Measurements from ENCODE around the gene ZNF473.

DNA sequence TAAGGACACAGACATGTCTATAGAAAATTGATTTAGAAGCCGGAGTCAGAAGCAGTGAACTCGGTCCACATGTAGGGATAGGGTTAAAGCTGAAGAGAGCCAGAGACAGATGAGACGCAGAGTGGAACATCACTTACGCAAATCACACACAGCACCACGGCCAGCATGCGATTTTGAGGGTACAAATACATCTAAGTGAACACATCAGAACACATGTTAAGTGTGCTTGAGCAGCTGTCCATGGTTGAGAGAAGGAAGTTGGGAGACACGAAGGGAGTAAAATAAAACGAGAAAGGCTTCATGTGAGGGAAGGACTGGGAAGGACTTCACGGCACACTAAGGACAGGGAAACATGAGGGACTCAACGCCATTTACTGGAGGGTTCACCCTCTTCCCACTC, 39.5 kb upstream of the ZNF473 start:
- no peak for TF ChIP-seq POLR2A (IDR thresholded peaks at IDR 0.05)
- no peak for TF ChIP-seq POLR2AphosphoS5 (IDR thresholded peaks at IDR 0.05)
- TF ChIP-seq, protein P1, sequence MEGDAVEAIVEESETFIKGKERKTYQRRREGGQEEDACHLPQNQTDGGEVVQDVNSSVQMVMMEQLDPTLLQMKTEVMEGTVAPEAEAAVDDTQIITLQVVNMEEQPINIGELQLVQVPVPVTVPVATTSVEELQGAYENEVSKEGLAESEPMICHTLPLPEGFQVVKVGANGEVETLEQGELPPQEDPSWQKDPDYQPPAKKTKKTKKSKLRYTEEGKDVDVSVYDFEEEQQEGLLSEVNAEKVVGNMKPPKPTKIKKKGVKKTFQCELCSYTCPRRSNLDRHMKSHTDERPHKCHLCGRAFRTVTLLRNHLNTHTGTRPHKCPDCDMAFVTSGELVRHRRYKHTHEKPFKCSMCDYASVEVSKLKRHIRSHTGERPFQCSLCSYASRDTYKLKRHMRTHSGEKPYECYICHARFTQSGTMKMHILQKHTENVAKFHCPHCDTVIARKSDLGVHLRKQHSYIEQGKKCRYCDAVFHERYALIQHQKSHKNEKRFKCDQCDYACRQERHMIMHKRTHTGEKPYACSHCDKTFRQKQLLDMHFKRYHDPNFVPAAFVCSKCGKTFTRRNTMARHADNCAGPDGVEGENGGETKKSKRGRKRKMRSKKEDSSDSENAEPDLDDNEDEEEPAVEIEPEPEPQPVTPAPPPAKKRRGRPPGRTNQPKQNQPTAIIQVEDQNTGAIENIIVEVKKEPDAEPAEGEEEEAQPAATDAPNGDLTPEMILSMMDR (IDR thresholded peaks at IDR 0.05) = no peak
